Type B pancreatic cell (in vitro differentiated cells): ENCODE results near the gene NOXRED1. TPM values are rescaled to one million over a fixed set of nuclear protein-coding genes. Genes with fewer than 3 reads are reported as not detected.

Experiments
- DNase-seq: peaks from one replicate; pipeline ENCODE4 v3.0.0; 2021; ENCODE audit warnings: mixed read lengths; ENCODE audit not compliant: unreplicated experiment; ENCODE audit errors: extremely low spot score
- H3K27ac Mint-ChIP-seq: 2 replicates; pipeline ENCODE4 v1.8.0; 2021; ENCODE audit warnings: mild to moderate bottlenecking, mixed read lengths
- H3K27me3 Mint-ChIP-seq: 2 replicates; pipeline ENCODE4 v1.8.0; 2021; ENCODE audit warnings: mixed read lengths
- H3K36me3 Mint-ChIP-seq: 2 replicates; pipeline ENCODE4 v1.8.0; 2021; ENCODE audit warnings: mixed read lengths
- H3K4me1 Mint-ChIP-seq: one replicate; pipeline ENCODE4 v1.8.0; 2021; ENCODE audit warnings: mixed read lengths; ENCODE audit not compliant: unreplicated experiment
- H3K4me3 Mint-ChIP-seq: 2 replicates; pipeline ENCODE4 v1.8.0; 2021; ENCODE audit warnings: mild to moderate bottlenecking, mixed read lengths
- H3K9me3 Mint-ChIP-seq: 2 replicates; pipeline ENCODE4 v1.8.0; 2021; ENCODE audit warnings: mixed read lengths
- CTCF ChIP-seq: fragments of 200-600 bp; sonication (generic); conservative IDR thresholded peaks from 2 replicates; pipeline ENCODE4 v1.5.0; 2021; ENCODE audit warnings: antibody characterized with exemption, mild to moderate bottlenecking
- long read RNA-seq: library from polyadenylated mRNA; unstranded; transcript quantifications from one replicate; pipeline ENCODE4 v2.0.0, GENCODE V29; 2020
- total RNA-seq: library from RNA; stranded (reverse); gene quantifications from 2 replicates; pipeline ENCODE4 v1.2.1, GENCODE V29; 2021; ENCODE audit warnings: low replicate concordance

Gene NOXRED1
- 0.46 and 0.57 TPM in 2 replicates for total RNA-seq
- long read RNA-seq, partial matches to known transcripts, result 0 of 1 reads
- long read RNA-seq, other reads (novel, unspliced or antisense), result 1 of 1 reads

- no peak within 1 kb of the TSS for H3K4me3 Mint-ChIP-seq
- H3K27ac Mint-ChIP-seq, result no peak within 1 kb of the TSS
- no peak for TF ChIP-seq CTCF
- H3K4me1 Mint-ChIP-seq, result no peaks in the 10 kb centered on the region
- no peaks in the 10 kb centered on the region for H3K27me3 Mint-ChIP-seq
- H3K9me3 Mint-ChIP-seq, result peaks cover 6% of the 10 kb centered on the region
- DNase-seq, result no peak
- peaks cover 50% of the 10 kb centered on the region for H3K36me3 Mint-ChIP-seq
These were observed at the start of gene NOXRED1 for GRCh38 chr14:77423423-77423822. NOXRED1 (minus strand) TSS chr14:77423523; CDS start chr14:77422889, 634 bp downstream.

GRCh38 chr14:77470224-77470870 lies 47.0 kb upstream of the NOXRED1 start:
- Mint-ChIP-seq H3K9me3 (no peaks in the 10 kb centered on the region), H3K4me1 (peaks cover 11% of the 10 kb centered on the region), H3K4me3 (no peak overlapping the region), H3K36me3 (peaks cover 22% of the 10 kb centered on the region), H3K27me3 (peaks cover 6% of the 10 kb centered on the region), H3K27ac (no peak overlapping the region)
- TF ChIP-seq CTCF, result no peak
- no peak for DNase-seq

- Mint-ChIP-seq H3K4me1 (peaks cover 11% of the 10 kb centered on the region), H3K27me3 (peaks cover 6% of the 10 kb centered on the region), H3K9me3 (no peaks in the 10 kb centered on the region), H3K27ac (no peak overlapping the region), H3K36me3 (peaks cover 30% of the 10 kb centered on the region), H3K4me3 (no peak overlapping the region)
- DNase-seq, result no peak
- TF ChIP-seq CTCF, result no peak
These were observed 46.2 kb upstream of the NOXRED1 start for GRCh38 chr14:77469539-77469938.

- DNase-seq, result no peak
- Mint-ChIP-seq H3K4me3 (no peak overlapping the region), H3K4me1 (peaks cover 11% of the 10 kb centered on the region), H3K27ac (no peak overlapping the region), H3K27me3 (peaks cover 3% of the 10 kb centered on the region), H3K9me3 (no peaks in the 10 kb centered on the region), H3K36me3 (peaks cover 32% of the 10 kb centered on the region)
- no peak for TF ChIP-seq CTCF
These were observed 45.8 kb upstream of the NOXRED1 start for GRCh38 chr14:77469067-77469505.

GRCh38 chr14:77467801-77468200 lies 44.5 kb upstream of the NOXRED1 start:
- no peak for DNase-seq
- no peaks in the 10 kb centered on the region for H3K9me3 Mint-ChIP-seq
- H3K36me3 Mint-ChIP-seq, result peaks cover 37% of the 10 kb centered on the region
- H3K27me3 Mint-ChIP-seq, result no peaks in the 10 kb centered on the region
- H3K4me1 Mint-ChIP-seq, result peaks cover 8% of the 10 kb centered on the region
- H3K4me3 Mint-ChIP-seq, result no peak overlapping the region
- H3K27ac Mint-ChIP-seq, result no peak overlapping the region
- no peak for TF ChIP-seq CTCF
